H7 (cell line): ENCODE data around the gene EPB41L4B. TPM values are rescaled to one million over a fixed set of nuclear protein-coding genes. Genes with fewer than 3 reads are reported as not detected.
"Not testable (repeated sequence)": the region's sequence is repeated elsewhere in the genome, so short reads cannot be mapped to it uniquely, and the experiment has no call there.

ENCODE experiments used
- DNase-seq: peaks from one replicate; pipeline ENCODE4 v3.0.0; 2012
- H3K27me3 ChIP-seq: 2 replicates; pipeline ENCODE4 v1.6.0; 2011; ENCODE audit warnings: mild to moderate bottlenecking, low read length; ENCODE audit not compliant: control insufficient read depth, insufficient read depth
- H3K36me3 ChIP-seq: replicated peaks from 2 replicates; pipeline ENCODE4 v1.5.1; 2011; ENCODE audit warnings: low read length; ENCODE audit not compliant: control insufficient read depth, insufficient read depth
- H3K4me3 ChIP-seq: 2 replicates; pipeline ENCODE4 v1.5.1; 2011; ENCODE audit warnings: low read depth, mild to moderate bottlenecking, control low read depth, low read length, moderate library complexity; ENCODE audit not compliant: insufficient read depth
- total RNA-seq: library from RNA; depleted of rRNA; stranded (reverse); fragments of >200 nt; shearing (Covaris generic); gene quantifications from 2 replicates; pipeline ENCODE4 v1.2.3, GENCODE V29; 2014; rRNA removed

The EPB41L4B gene
- total RNA-seq, 1 experiment from 2014 or later, result 9.1 TPM

- no peaks in the 10 kb centered on the region for H3K27me3 ChIP-seq
- H3K4me3 ChIP-seq, result no peak overlapping the region
- H3K36me3 ChIP-seq, result no peaks in the 10 kb centered on the region
- no peak for DNase-seq
Observed at GRCh38 chr9:109132567-109133021, 188.3 kb downstream of the EPB41L4B start.

- DNase-seq, result no peak
- Histone ChIP-seq H3K36me3 (no peaks in the 10 kb centered on the region), H3K27me3 (no peaks in the 10 kb centered on the region), H3K4me3 (no peak overlapping the region)
Observed at GRCh38 chr9:109129470-109130197, 191.2 kb downstream of the EPB41L4B start.

- DNase-seq, H3K36me3 ChIP-seq, H3K27me3 ChIP-seq: not testable (repeated sequence)
Observed at GRCh38 chr9:109126671-109127070, 194.2 kb downstream of the EPB41L4B start.

GRCh38 chr9:109124121-109124520, 196.7 kb downstream of the EPB41L4B start:
- no peak overlapping the region for H3K4me3 ChIP-seq
- no peaks in the 10 kb centered on the region for H3K27me3 ChIP-seq
- no peaks in the 10 kb centered on the region for H3K36me3 ChIP-seq
- DNase-seq, result no peak

More at GRCh38 chr9:109126671-109127070, 194.2 kb downstream of the EPB41L4B start:
- H3K4me3 ChIP-seq, result not testable (repeated sequence)

- no peak for DNase-seq
- Histone ChIP-seq H3K27me3 (no peaks in the 10 kb centered on the region), H3K36me3 (peaks cover 3% of the 10 kb centered on the region), H3K4me3 (no peak overlapping the region)
Observed at GRCh38 chr9:109122726-109123621, 197.9 kb downstream of the EPB41L4B start.

Other genes starting within 250 kb of the EPB41L4B start
- 30.4 and 46.2 TPM in 2 replicates for gene TMEM245, start 201.1 kb downstream of the EPB41L4B start, total RNA-seq
- 0.14 and 0.18 TPM in 2 replicates for gene FRRS1L, start 153.8 kb downstream of the EPB41L4B start, total RNA-seq
- 0.62 and 2.0 TPM in 2 replicates for gene PTPN3, start 177.2 kb upstream of the EPB41L4B start, total RNA-seq